ENCODE results near the gene CRLF2. TPM values are rescaled to one million over a fixed set of nuclear protein-coding genes. Genes with fewer than 3 reads are reported as not detected.
"Not testable (repeated sequence)": the region's sequence is repeated elsewhere in the genome, so short reads cannot be mapped to it uniquely, and the experiment has no call there.

CRLF2 gene
- total RNA-seq, 2 experiments from 2014 or later: 0.80 to 3.3 TPM

DNA sequence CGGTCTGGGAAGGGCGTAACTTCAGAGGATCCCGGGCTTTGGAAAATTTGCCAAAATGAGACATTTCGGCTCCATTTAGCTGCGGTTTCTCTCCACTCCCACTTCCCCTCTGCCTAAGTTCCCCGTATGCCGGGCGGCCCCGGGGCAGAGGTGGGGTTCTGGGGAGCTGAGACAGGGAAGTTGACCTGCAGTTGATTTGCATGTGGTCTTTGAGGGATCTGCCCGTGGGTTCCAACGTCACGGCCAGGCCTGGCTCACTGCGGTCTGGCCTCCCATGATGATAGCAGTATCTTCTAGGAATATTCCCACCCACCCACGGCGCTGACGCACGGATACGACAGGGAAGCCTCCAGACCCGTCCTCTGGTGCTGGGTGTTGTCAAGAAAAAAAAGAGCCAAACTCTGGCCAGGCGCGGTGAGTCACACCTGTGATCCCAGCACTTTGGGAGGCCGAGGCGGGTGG lies 27.3 kb upstream of the CRLF2 start:
- no peak overlapping the region for H3K27ac ChIP-seq (ENCODE audit: low read depth, low read length, poor library complexity, severe bottlenecking)
- BruUV-seq (replicated peaks): no TSS peak

DNA sequence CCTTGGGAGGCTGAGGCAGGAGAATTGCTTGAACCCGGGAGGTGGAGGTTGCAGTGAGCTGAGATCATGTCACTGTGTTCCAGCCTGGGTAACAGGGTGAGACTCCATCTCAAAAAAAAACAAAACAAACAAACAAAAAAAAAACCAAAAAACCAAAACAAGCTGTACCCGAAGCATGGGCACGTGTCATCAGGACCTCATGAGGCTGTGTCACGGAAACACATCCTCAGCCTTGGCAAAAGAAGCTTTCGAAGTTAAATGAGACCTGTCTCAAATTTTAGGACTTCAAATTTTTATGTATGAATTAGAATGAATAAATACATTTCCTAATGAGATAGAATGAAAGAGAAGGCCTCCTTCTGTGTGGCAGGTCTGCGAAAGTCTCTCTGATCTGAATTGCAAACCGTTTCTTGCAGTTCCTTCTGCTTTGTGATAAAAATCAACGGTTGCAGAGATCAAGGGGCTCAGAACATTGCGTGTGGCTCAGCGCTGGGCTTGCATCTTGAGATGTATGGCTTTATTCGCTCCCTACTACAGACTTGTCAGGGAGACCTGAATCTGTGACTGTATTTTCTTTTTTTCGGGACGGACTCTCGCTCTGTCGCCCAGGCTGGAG lies 19.5 kb upstream of the CRLF2 start:
- Histone ChIP-seq H3K27ac (ENCODE audit: low read depth, low read length, poor library complexity, severe bottlenecking) (no peak overlapping the region), H3K9me3 (ENCODE audit: low read length) (no peaks in the 10 kb centered on the region), H3K79me2 (ENCODE audit: insufficient read depth, low read depth, low read length) (no peaks in the 10 kb centered on the region), H3K36me3 (ENCODE audit: insufficient read depth, low read length) (no peaks in the 10 kb centered on the region), H3K4me1 (ENCODE audit: insufficient read depth, low read length, poor library complexity, severe bottlenecking) (no peaks in the 10 kb centered on the region), H3K4me2 (ENCODE audit: low read length) (no peak overlapping the region), H3K9me2 (ENCODE audit: insufficient read depth, low read length) (no peaks in the 10 kb centered on the region), H4K20me1 (ENCODE audit: insufficient read depth, low read length) (no peaks in the 10 kb centered on the region), H2AFZ (ENCODE audit: low read length) (no peak overlapping the region), H3K4me3 (ENCODE audit: low read depth, low read length, poor library complexity, severe bottlenecking) (no peak overlapping the region)
- no peak for DNase-seq (ENCODE audit: low spot score)
- ChIA-PET POLR2A (no interaction called here), CTCF (ENCODE audit: unreplicated experiment) (no interaction called here)
- no TSS peak for BruUV-seq (replicated peaks)
- TF ChIP-seq, protein P1, sequence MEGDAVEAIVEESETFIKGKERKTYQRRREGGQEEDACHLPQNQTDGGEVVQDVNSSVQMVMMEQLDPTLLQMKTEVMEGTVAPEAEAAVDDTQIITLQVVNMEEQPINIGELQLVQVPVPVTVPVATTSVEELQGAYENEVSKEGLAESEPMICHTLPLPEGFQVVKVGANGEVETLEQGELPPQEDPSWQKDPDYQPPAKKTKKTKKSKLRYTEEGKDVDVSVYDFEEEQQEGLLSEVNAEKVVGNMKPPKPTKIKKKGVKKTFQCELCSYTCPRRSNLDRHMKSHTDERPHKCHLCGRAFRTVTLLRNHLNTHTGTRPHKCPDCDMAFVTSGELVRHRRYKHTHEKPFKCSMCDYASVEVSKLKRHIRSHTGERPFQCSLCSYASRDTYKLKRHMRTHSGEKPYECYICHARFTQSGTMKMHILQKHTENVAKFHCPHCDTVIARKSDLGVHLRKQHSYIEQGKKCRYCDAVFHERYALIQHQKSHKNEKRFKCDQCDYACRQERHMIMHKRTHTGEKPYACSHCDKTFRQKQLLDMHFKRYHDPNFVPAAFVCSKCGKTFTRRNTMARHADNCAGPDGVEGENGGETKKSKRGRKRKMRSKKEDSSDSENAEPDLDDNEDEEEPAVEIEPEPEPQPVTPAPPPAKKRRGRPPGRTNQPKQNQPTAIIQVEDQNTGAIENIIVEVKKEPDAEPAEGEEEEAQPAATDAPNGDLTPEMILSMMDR (conservative IDR thresholded peaks at IDR 0.05; ENCODE audit: low read length): no peak
- TF ChIP-seq EZH2phosphoT487 (IDR thresholded peaks at IDR 0.05; ENCODE audit: borderline replicate concordance, low read depth, low read length): no peak
- intact Hi-C loops (cut with micrococcal nuclease; ENCODE audit: unreplicated experiment): no loop called here

More for the DNA sequence above, 27.3 kb upstream of the CRLF2 start:
- no peaks in the 10 kb centered on the region for H3K79me2 ChIP-seq (ENCODE audit: insufficient read depth, low read depth, low read length)
- no peak for TF ChIP-seq EZH2phosphoT487 (IDR thresholded peaks at IDR 0.05; ENCODE audit: borderline replicate concordance, low read depth, low read length)
- TF ChIP-seq, protein P1 (conservative IDR thresholded peaks at IDR 0.05; ENCODE audit: low read length): no peak
- ChIA-PET CTCF (ENCODE audit: unreplicated experiment) (no interaction called here), POLR2A (no interaction called here)
- H3K9me2 ChIP-seq (ENCODE audit: insufficient read depth, low read length): no peaks in the 10 kb centered on the region
- H2AFZ ChIP-seq (ENCODE audit: low read length): no peak overlapping the region
- H3K4me3 ChIP-seq (ENCODE audit: low read depth, low read length, poor library complexity, severe bottlenecking): no peak overlapping the region
- H3K4me2 ChIP-seq (ENCODE audit: low read length): no peak overlapping the region
- no peaks in the 10 kb centered on the region for H4K20me1 ChIP-seq (ENCODE audit: insufficient read depth, low read length)
- H3K36me3 ChIP-seq (ENCODE audit: insufficient read depth, low read length): no peaks in the 10 kb centered on the region
- intact Hi-C loops (cut with micrococcal nuclease; ENCODE audit: unreplicated experiment): no loop called here
- H3K9me3 ChIP-seq (ENCODE audit: low read length): no peaks in the 10 kb centered on the region
- no peaks in the 10 kb centered on the region for H3K4me1 ChIP-seq (ENCODE audit: insufficient read depth, low read length, poor library complexity, severe bottlenecking)
- no peak for DNase-seq (ENCODE audit: low spot score)

DNA sequence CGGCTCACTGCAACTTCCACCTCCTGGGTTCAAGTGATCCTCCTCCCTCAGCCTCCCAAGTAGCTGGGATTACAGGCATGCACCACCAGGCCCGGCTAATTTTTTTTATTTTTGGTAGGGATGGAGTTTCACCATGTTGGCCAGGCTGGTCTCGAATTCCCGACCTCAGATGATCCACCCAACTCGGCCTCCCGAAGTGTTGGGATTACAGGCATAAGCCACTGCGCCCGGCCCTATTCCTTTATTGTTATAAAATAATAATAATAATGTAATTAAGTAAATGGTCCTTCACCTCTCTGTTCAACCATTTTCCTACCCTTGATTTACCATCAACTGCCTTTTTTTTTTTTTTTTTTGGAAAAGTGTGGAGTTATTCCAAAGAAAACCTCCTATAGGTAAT lies 15.7 kb upstream of the CRLF2 start:
- intact Hi-C loops (cut with micrococcal nuclease; ENCODE audit: unreplicated experiment); H3K36me3 ChIP-seq (ENCODE audit: insufficient read depth, low read length); H3K27ac ChIP-seq (ENCODE audit: low read depth, low read length, poor library complexity, severe bottlenecking); H3K4me1 ChIP-seq (ENCODE audit: insufficient read depth, low read length, poor library complexity, severe bottlenecking); H4K20me1 ChIP-seq (ENCODE audit: insufficient read depth, low read length); H3K4me3 ChIP-seq (ENCODE audit: low read depth, low read length, poor library complexity, severe bottlenecking); BruUV-seq (replicated peaks); H3K4me2 ChIP-seq (ENCODE audit: low read length); H3K9me3 ChIP-seq (ENCODE audit: low read length); CTCF ChIA-PET (ENCODE audit: unreplicated experiment); DNase-seq (ENCODE audit: low spot score); H2AFZ ChIP-seq (ENCODE audit: low read length); H3K79me2 ChIP-seq (ENCODE audit: insufficient read depth, low read depth, low read length); POLR2A ChIA-PET; H3K9me2 ChIP-seq (ENCODE audit: insufficient read depth, low read length): not testable (repeated sequence)

Data from OCI-LY7 (cell line).